ENCODE measurements around the gene PRKAR1A. TPM values are rescaled to one million over a fixed set of nuclear protein-coding genes. Genes with fewer than 3 reads are reported as not detected.

Gene PRKAR1A
- total and polyA plus RNA-seq, 11 donors = 192 to 1,392 (median 837) TPM

- no peak overlapping the region for H3K4me3 ChIP-seq
- 82 to 86% (median 84%) methylated on average over 5 of the region's 5 CpGs for WGBS, 4 donors
- peaks cover 0 to 34% (median 2%) of the 10 kb centered on the region in 12 donors for H3K4me1 ChIP-seq
- intact Hi-C loops (cut with DNase I) = no loop called here
- H3K27me3 ChIP-seq = no peaks in the 10 kb centered on the region
- peak overlapping the region in 1 of 12 donors; percentile 27 for H3K27ac ChIP-seq
- no peak for DNase-seq
- peaks cover 0 to 2% (median 0%) of the 10 kb centered on the region in 9 donors for H3K36me3 ChIP-seq
- ATAC-seq = no peak
- peaks cover 0 to 14% (median 0%) of the 10 kb centered on the region in 12 donors for H3K9me3 ChIP-seq
- no peak for TF ChIP-seq POLR2A (IDR thresholded peaks at IDR 0.05)
- no peak for TF ChIP-seq CTCF (IDR thresholded peaks at IDR 0.05)
These were observed 72.5 kb downstream of the PRKAR1A start for GRCh38 chr17:68584581-68585303.

GRCh38 chr17:68585643-68586042 lies 73.4 kb downstream of the PRKAR1A start:
- peaks cover 0 to 11% (median 0%) of the 10 kb centered on the region in 9 donors for H3K36me3 ChIP-seq
- no peak overlapping the region for H3K27ac ChIP-seq
- DNase-seq = no peak
- H3K27me3 ChIP-seq = no peaks in the 10 kb centered on the region
- ATAC-seq = no peak
- WGBS, 4 donors = 48 to 61% (median 54%) methylated on average over 4 of the region's 4 CpGs
- no peak overlapping the region for H3K4me3 ChIP-seq
- TF ChIP-seq CTCF (IDR thresholded peaks at IDR 0.05) (no peak), POLR2A (IDR thresholded peaks at IDR 0.05) (no peak)
- H3K9me3 ChIP-seq = peaks cover 0 to 13% (median 0%) of the 10 kb centered on the region in 12 donors
- peaks cover 0 to 25% (median 0%) of the 10 kb centered on the region in 12 donors for H3K4me1 ChIP-seq
- intact Hi-C loops (cut with DNase I) = no loop called here

GRCh38 chr17:68587026-68587425 lies 74.8 kb downstream of the PRKAR1A start:
- no peak overlapping the region for H3K27ac ChIP-seq
- WGBS, 4 donors = 94 to 96% (median 95%) methylated on average over 5 of the region's 5 CpGs
- intact Hi-C loops (cut with DNase I) = no loop called here
- no peak overlapping the region for H3K4me3 ChIP-seq
- no peak for TF ChIP-seq POLR2A (IDR thresholded peaks at IDR 0.05)
- TF ChIP-seq CTCF (IDR thresholded peaks at IDR 0.05) = no peak
- no peak for DNase-seq
- peaks cover 0 to 11% (median 0%) of the 10 kb centered on the region in 9 donors for H3K36me3 ChIP-seq
- no peak for ATAC-seq
- H3K4me1 ChIP-seq = peaks cover 0 to 18% (median 0%) of the 10 kb centered on the region in 12 donors
- H3K27me3 ChIP-seq = no peaks in the 10 kb centered on the region
- H3K9me3 ChIP-seq = peaks cover 0 to 13% (median 0%) of the 10 kb centered on the region in 12 donors

GRCh38 chr17:68587847-68588246 lies 75.6 kb downstream of the PRKAR1A start:
- H3K27ac ChIP-seq = no peak overlapping the region
- DNase-seq = no peak
- 81 to 86% (median 82%) methylated on average over 2 of the region's 2 CpGs for WGBS, 4 donors
- intact Hi-C loops (cut with DNase I) = no loop called here
- no peak for ATAC-seq
- no peak overlapping the region for H3K4me3 ChIP-seq
- H3K9me3 ChIP-seq = peaks cover 0 to 13% (median 0%) of the 10 kb centered on the region in 12 donors
- peaks cover 0 to 20% (median 0%) of the 10 kb centered on the region in 12 donors for H3K4me1 ChIP-seq
- peaks cover 0 to 11% (median 0%) of the 10 kb centered on the region in 9 donors for H3K36me3 ChIP-seq
- no peak for TF ChIP-seq POLR2A (IDR thresholded peaks at IDR 0.05)
- H3K27me3 ChIP-seq = no peaks in the 10 kb centered on the region
